GM12801 (cell line): ENCODE data around the gene TMEM272.

ENCODE experiments used
- CTCF ChIP-seq: IDR thresholded peaks from one replicate; pipeline ENCODE4 v1.5.1; 2011; ENCODE audit warnings: control low read depth; ENCODE audit not compliant: insufficient read length; ENCODE audit errors: extremely low read depth

TMEM272 gene

GRCh38 chr13:51881296-51881695 is 36.3 kb upstream of the TMEM272 start:
- no peak for TF ChIP-seq CTCF

- no peak for TF ChIP-seq CTCF
Measured at GRCh38 chr13:51879133-51879532, 34.2 kb upstream of the TMEM272 start.

- TF ChIP-seq CTCF, result no peak
Measured at GRCh38 chr13:51874651-51875050, 29.7 kb upstream of the TMEM272 start.

GRCh38 chr13:51873837-51874236 is 28.9 kb upstream of the TMEM272 start:
- TF ChIP-seq CTCF, result no peak

- no peak for TF ChIP-seq CTCF
Measured at GRCh38 chr13:51873117-51873798, 28.3 kb upstream of the TMEM272 start.

GRCh38 chr13:51870616-51871015 is 25.6 kb upstream of the TMEM272 start:
- TF ChIP-seq CTCF, result no peak

GRCh38 chr13:51869916-51870315 is 24.9 kb upstream of the TMEM272 start:
- no peak for TF ChIP-seq CTCF
